Measurements from ENCODE around the gene TPK1. TPM values are rescaled to one million over a fixed set of nuclear protein-coding genes. Genes with fewer than 3 reads are reported as not detected.

The TPK1 gene
- polyA plus RNA-seq, 2 of the 4 experiments (the other 2 are of a cell fraction), result 1.4 to 2.5 TPM

DNA sequence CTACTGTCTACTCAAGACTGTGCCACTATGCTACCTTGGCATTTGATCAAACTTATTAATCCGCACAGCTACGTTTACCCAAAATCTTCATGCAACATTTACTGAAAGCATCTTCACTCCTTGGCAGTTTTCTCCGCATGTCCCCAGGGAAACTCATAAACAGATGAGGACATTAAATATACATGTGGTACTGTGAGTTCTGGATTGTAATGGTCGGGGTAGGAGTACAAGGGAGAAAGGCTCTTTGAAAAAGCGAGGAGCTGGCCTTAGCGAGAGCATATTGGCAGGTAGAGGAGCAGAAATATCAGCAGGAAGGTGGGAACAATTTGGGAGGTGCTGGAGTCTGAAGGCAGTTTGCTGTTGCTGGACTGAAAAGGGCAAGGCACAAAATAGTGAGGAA, 325.2 kb downstream of the TPK1 start:
- Histone ChIP-seq H3K4me1 (no peaks in the 10 kb centered on the region), H3K4me3 (no peak overlapping the region), H3K27ac (no peak overlapping the region), H3K4me2 (no peak overlapping the region), H3K9me3 (no peaks in the 10 kb centered on the region)
- CTCF ChIA-PET, result no interaction called here
- DNase-seq (ENCODE audit: low read depth in 1 of 2, low spot score in 1 of 2) (no peak), ATAC-seq (no peak), FAIRE-seq (no peak)
- POLR2A ChIA-PET, result no interaction called here
- no peak for TF ChIP-seq NFE2L2 (conservative IDR thresholded peaks at IDR 0.05; ENCODE audit: low read length)
- TF ChIP-seq SREBF2 (IDR thresholded peaks at IDR 0.05), result no peak
- no peak for TF ChIP-seq ZNF302 (CRISPR knock-in tag; IDR thresholded peaks at IDR 0.05)
- WGBS (ENCODE audit: missing lambda C conversion rate), result 36% methylated on average over 6 of the region's 6 CpGs

DNA sequence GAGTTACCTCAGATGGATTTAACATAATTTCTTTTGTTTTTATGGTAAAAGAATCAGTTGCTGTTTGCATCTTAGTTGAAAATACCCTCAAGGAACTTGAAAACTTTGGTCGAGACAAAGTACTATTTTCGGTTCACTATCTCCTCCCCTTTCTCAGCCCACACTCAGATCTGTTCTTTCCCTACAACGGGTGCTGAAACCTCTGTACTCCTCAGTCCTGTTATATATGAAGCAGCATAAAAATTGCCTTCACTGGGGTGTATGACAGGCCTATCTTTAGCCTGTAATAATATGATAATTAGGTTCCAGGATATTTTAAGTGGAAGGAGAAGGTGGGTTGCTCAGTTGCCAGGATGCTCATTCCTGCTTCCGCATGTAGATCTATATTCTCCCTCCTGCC, 327.2 kb downstream of the TPK1 start:
- Histone ChIP-seq H3K9me3 (no peaks in the 10 kb centered on the region), H3K4me3 (no peak overlapping the region), H3K4me1 (no peaks in the 10 kb centered on the region), H3K27ac (no peak overlapping the region), H3K4me2 (no peak overlapping the region)
- FAIRE-seq (no peak), ATAC-seq (no peak), DNase-seq (ENCODE audit: low read depth in 1 of 2, low spot score in 1 of 2) (no peak)
- ChIA-PET POLR2A (no interaction called here), CTCF (interaction anchor here (0.7 kb wide), 2 partner anchors 8 to 42 kb away, joined by 4 to 6 read pairs; no protein-coding TSS in a partner anchor)
- 26% methylated on average over 4 of the region's 4 CpGs for WGBS (ENCODE audit: missing lambda C conversion rate)
- no peak for TF ChIP-seq RARB (CRISPR knock-in tag; IDR thresholded peaks at IDR 0.05)
- TF ChIP-seq, protein P1, sequence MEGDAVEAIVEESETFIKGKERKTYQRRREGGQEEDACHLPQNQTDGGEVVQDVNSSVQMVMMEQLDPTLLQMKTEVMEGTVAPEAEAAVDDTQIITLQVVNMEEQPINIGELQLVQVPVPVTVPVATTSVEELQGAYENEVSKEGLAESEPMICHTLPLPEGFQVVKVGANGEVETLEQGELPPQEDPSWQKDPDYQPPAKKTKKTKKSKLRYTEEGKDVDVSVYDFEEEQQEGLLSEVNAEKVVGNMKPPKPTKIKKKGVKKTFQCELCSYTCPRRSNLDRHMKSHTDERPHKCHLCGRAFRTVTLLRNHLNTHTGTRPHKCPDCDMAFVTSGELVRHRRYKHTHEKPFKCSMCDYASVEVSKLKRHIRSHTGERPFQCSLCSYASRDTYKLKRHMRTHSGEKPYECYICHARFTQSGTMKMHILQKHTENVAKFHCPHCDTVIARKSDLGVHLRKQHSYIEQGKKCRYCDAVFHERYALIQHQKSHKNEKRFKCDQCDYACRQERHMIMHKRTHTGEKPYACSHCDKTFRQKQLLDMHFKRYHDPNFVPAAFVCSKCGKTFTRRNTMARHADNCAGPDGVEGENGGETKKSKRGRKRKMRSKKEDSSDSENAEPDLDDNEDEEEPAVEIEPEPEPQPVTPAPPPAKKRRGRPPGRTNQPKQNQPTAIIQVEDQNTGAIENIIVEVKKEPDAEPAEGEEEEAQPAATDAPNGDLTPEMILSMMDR (IDR thresholded peaks at IDR 0.05), result no peak
- TF ChIP-seq HOXA7 (CRISPR knock-in tag; IDR thresholded peaks at IDR 0.05), result no peak
- TF ChIP-seq SMC3 (IDR thresholded peaks at IDR 0.05), result no peak
- TF ChIP-seq POLR2A (IDR thresholded peaks at IDR 0.05; ENCODE audit: low read length), result no peak

DNA sequence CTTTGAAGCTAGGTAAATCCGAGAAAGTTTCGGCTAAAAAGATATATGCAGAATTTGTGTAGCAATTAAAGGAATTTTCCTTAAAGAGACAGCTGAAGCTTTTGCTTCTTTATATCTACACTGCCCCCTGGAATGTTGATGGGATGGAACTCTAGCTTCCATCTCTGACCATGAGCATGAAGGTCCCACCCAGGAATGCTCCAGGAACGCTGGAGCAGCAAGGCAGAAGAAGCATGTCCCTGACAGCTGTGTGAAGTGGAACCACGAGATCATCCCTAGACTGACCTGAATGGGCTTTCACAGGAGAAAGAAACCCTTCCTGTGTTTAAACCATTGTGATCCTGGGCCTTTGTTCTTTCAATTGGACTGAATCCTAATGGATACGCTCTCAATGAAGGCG, 332.6 kb downstream of the TPK1 start:
- TF ChIP-seq, protein P2, sequence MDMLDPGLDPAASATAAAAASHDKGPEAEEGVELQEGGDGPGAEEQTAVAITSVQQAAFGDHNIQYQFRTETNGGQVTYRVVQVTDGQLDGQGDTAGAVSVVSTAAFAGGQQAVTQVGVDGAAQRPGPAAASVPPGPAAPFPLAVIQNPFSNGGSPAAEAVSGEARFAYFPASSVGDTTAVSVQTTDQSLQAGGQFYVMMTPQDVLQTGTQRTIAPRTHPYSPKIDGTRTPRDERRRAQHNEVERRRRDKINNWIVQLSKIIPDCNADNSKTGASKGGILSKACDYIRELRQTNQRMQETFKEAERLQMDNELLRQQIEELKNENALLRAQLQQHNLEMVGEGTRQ (IDR thresholded peaks at IDR 0.05), result no peak
- TF ChIP-seq PHF8 (IDR thresholded peaks at IDR 0.05; ENCODE audit: borderline replicate concordance, low read depth) (no peak), POLR2A (IDR thresholded peaks at IDR 0.05; ENCODE audit: low read length) (no peak), CEBPB (IDR thresholded peaks at IDR 0.05) (no peak), RARB (CRISPR knock-in tag; IDR thresholded peaks at IDR 0.05) (no peak), FOSL2 (IDR thresholded peaks at IDR 0.05) (no peak), FOSL2 (CRISPR knock-in tag; IDR thresholded peaks at IDR 0.05) (no peak), EHF (CRISPR knock-in tag; IDR thresholded peaks at IDR 0.05) (no peak), RNF2 (IDR thresholded peaks at IDR 0.05; ENCODE audit: borderline replicate concordance, low read depth) (no peak), EP300 (IDR thresholded peaks at IDR 0.05) (no peak), KDM1A (IDR thresholded peaks at IDR 0.05; ENCODE audit: low read depth) (no peak), MAZ (IDR thresholded peaks at IDR 0.05; ENCODE audit: borderline replicate concordance, low read depth, low read length) (no peak), HOXB5 (CRISPR knock-in tag; IDR thresholded peaks at IDR 0.05) (no peak)
- TF ChIP-seq, protein P1 (IDR thresholded peaks at IDR 0.05), result no peak
- ATAC-seq (no peak), FAIRE-seq (no peak), DNase-seq (ENCODE audit: low read depth in 1 of 2, low spot score in 1 of 2) (no peak)
- Histone ChIP-seq H3K27ac (no peak overlapping the region), H3K4me3 (no peak overlapping the region), H3K9me3 (no peaks in the 10 kb centered on the region), H3K4me2 (no peak overlapping the region), H3K4me1 (no peaks in the 10 kb centered on the region)
- 28% methylated on average over 6 of the region's 6 CpGs for WGBS (ENCODE audit: missing lambda C conversion rate)
- ChIA-PET CTCF (no interaction called here), POLR2A (no interaction called here)
